ENCODE results near the gene BAK1. TPM values are rescaled to one million over a fixed set of nuclear protein-coding genes. Genes with fewer than 3 reads are reported as not detected.

Gene BAK1
- total RNA-seq, 4 donors from 2014 or later, result 19.7 to 26.6 (median 22.2) TPM

DNA sequence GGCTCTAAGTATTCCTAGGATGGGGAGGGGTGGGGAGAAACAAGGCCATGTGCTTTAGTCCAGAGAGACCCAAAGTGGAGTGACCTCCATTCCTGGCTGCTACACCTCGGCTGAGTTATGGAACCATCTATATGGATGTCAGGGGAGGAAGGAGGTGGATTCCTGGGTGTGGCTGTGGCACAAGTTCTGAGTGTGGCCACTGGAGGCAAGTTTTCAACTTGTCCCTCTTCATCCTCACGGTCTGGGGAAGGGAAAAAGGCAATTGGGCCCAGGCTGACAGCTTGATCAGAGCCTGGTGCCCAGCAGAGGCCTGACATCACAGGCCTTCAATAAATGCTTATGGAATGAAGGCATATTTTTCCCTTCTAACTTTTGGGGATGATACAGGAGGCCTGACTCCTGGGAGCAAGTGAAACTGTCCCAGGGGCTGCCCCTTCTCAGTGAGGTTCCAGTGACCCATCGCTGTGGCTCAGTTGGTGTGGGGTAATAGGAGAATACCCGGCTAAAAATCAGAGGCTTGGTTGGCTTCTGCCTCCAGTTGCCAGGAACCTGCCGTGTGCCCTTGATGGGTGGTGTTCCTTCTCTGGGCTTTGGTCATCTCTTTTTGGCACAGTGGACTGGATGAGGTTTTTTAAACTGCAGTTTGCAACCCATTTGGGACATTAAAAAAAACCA, 39.2 kb upstream of the BAK1 start:
- no peak for TF ChIP-seq POLR2A (IDR thresholded peaks at IDR 0.05)
- TF ChIP-seq, protein P1, sequence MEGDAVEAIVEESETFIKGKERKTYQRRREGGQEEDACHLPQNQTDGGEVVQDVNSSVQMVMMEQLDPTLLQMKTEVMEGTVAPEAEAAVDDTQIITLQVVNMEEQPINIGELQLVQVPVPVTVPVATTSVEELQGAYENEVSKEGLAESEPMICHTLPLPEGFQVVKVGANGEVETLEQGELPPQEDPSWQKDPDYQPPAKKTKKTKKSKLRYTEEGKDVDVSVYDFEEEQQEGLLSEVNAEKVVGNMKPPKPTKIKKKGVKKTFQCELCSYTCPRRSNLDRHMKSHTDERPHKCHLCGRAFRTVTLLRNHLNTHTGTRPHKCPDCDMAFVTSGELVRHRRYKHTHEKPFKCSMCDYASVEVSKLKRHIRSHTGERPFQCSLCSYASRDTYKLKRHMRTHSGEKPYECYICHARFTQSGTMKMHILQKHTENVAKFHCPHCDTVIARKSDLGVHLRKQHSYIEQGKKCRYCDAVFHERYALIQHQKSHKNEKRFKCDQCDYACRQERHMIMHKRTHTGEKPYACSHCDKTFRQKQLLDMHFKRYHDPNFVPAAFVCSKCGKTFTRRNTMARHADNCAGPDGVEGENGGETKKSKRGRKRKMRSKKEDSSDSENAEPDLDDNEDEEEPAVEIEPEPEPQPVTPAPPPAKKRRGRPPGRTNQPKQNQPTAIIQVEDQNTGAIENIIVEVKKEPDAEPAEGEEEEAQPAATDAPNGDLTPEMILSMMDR (IDR thresholded peaks at IDR 0.05), result no peak
- no peak for DNase-seq (ENCODE audit: low spot score in 2 of 2)
- intact Hi-C loops (cut with DNase I; ENCODE audit: low total_unique reads), result no loop called here
- H3K4me3 ChIP-seq (ENCODE audit: low read depth, poor library complexity, severe bottlenecking), result no peak overlapping the region
- 38 to 45% methylated on average over 5 of the region's 5 CpGs for WGBS, 2 donors

DNA sequence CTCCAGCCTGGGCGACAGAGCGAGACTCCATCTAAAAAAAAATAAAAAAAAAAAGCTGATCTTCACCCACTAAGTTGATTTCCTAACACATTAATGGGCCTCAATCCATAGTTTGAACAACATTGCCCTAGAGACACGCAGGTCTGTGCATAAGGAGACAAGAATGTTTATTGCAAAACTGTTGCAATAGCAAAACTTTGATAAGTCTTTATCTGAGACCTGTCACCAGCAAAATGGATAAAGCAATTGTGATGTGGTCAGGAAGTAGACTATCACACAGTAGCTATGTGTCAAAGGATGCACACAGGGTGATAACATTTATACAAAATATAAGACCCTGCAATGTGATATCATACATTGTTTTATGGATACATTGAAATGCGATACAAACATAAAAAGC, 36.8 kb upstream of the BAK1 start:
- no peak for DNase-seq (ENCODE audit: low spot score in 2 of 2)
- no peak overlapping the region for H3K4me3 ChIP-seq (ENCODE audit: low read depth, poor library complexity, severe bottlenecking)
- WGBS, 2 donors, result 72 to 79% methylated on average over 4 of the region's 4 CpGs
- TF ChIP-seq POLR2A (IDR thresholded peaks at IDR 0.05), result no peak
- TF ChIP-seq, protein P1 (IDR thresholded peaks at IDR 0.05), result no peak
- intact Hi-C loops (cut with DNase I; ENCODE audit: low total_unique reads), result no loop called here

DNA sequence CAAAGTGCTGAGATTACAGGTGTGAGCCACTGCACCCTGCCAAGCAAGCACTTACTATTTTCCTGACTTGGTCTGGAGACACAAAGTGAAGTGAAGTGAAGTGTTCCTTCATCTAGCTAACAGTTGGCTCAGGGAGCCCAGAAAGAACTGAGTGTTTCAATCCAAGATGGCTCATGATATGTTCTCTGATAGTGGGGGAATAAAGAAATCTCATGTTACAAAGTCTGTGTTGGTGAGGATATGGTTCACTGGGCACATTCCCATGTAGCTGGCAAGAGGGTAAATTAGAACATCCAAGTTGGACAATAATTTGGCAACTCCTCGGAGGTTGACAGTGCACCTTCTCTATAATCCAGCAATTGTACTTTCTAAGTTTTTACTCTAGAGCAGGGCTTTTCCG, 36.0 kb upstream of the BAK1 start:
- 69 to 80% methylated on average over 2 of the region's 2 CpGs for WGBS, 2 donors
- intact Hi-C loops (cut with DNase I; ENCODE audit: low total_unique reads), result no loop called here
- no peak for DNase-seq (ENCODE audit: low spot score in 2 of 2)
- H3K4me3 ChIP-seq (ENCODE audit: low read depth, poor library complexity, severe bottlenecking), result no peak overlapping the region
- TF ChIP-seq, protein P1 (IDR thresholded peaks at IDR 0.05), result no peak
- TF ChIP-seq POLR2A (IDR thresholded peaks at IDR 0.05), result no peak

DNA sequence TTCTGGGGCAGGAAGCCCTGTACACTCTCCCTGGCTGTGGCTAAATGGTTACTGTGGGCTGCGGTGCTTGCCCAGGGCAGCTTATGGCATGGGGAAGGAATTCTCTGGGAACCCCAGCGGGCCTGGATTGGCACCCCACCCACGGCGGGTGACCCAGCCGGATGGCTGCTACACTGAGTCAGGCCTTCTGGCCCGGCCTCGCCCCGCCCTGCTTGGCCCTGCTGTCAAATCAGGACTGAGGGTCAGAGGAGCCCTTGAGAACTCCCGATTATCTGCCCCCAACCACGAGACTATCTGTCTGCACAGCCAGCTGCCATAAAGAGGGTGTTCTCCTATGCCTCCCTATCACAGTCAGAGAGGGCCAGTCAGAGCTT, 33.7 kb upstream of the BAK1 start:
- TF ChIP-seq POLR2A (IDR thresholded peaks at IDR 0.05), result no peak
- TF ChIP-seq, protein P1 (IDR thresholded peaks at IDR 0.05), result no peak
- WGBS, 2 donors, result 45 to 57% methylated on average over 6 to 9 of the region's 10 CpGs
- no peak overlapping the region for H3K4me3 ChIP-seq (ENCODE audit: low read depth, poor library complexity, severe bottlenecking)
- intact Hi-C loops (cut with DNase I; ENCODE audit: low total_unique reads), result no loop called here
- no peak for DNase-seq (ENCODE audit: low spot score in 2 of 2)

DNA sequence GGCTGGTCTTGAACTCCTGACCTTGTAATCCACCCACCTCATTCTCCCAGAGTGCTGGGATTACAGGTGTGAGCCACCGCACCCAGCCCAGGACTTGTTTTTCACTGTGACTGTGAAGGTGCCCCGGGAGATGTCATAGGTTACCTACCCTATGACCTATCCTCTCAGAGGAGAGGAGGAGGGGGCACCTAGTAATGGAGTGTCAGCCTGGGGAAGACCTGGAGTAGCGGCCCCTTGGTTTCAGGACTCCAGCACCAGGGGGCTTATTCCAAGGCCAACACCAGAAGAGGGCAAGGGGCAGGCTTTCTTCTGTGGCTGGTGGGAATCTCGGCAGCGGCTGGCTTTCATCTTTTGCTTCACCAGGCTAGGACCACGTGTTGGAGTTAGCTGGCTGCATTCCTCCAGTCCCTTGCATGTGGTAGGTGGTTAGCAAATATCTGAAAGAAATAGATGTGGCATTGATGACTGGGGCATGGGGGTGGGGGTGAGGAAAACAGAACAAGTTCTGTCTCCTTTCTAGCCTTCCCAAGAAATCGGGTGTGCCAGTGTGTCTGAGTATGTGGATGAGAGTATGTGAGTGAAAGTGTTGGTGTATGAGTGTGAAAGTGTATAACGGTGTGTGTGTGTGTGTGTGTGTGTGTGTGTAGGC, 33.2 kb upstream of the BAK1 start:
- no peak overlapping the region for H3K4me3 ChIP-seq (ENCODE audit: low read depth, poor library complexity, severe bottlenecking)
- no peak for TF ChIP-seq POLR2A (IDR thresholded peaks at IDR 0.05)
- TF ChIP-seq, protein P1 (IDR thresholded peaks at IDR 0.05), result peak in 1 of 3 donors; percentile 20
- no peak for DNase-seq (ENCODE audit: low spot score in 2 of 2)
- 61% methylated on average over 8 of the region's 8 CpGs for WGBS, 2 donors
- intact Hi-C loops (cut with DNase I; ENCODE audit: low total_unique reads), result no loop called here

All from lower leg skin (tissue), 4 donors.